Esophagus squamous epithelium (tissue), 5 donors: ENCODE measurements around the gene IGSF9B. TPM values are rescaled to one million over a fixed set of nuclear protein-coding genes. Genes with fewer than 3 reads are reported as not detected.

Source experiments
- DNase-seq: peaks from one replicate; lab custom pipeline; 2025; lab: John Stamatoyannopoulos, UW
- H3K27ac ChIP-seq, 4 donors: fragments of 200-600 bp; sonication (generic); one replicate each; pipeline ENCODE4 v1.5.1; 2016 to 2019; ENCODE audit warnings: mild to moderate bottlenecking in 1 of 4
- H3K27me3 ChIP-seq, 4 donors: fragments of 200-600 bp; sonication (generic); 1 replicate in 3 of 4; 2 replicates in 1 of 4; pipeline versions ENCODE4 v1.5.1 to v1.6.0; 2017 to 2021; ENCODE audit warnings: antibody characterized with exemption in 1 of 4
- H3K36me3 ChIP-seq, 3 donors: fragments of 200-600 bp; sonication (generic); one replicate each; pipeline ENCODE4 v1.5.1; 2016 to 2019
- H3K4me1 ChIP-seq, 3 donors: fragments of 200-600 bp; sonication (generic); one replicate each; pipeline ENCODE4 v1.5.1; 2017 to 2019
- H3K4me3 ChIP-seq, 4 donors: fragments of 200-600 bp; sonication (generic); 1 replicate in 3 of 4; 2 replicates in 1 of 4; pipeline ENCODE4 v1.5.1; 2016 to 2019; ENCODE audit warnings: mild to moderate bottlenecking in 2 of 4, moderate library complexity in 1 of 4
- H3K9me3 ChIP-seq, 3 donors: fragments of 200-600 bp; sonication (generic); one replicate each; pipeline ENCODE4 v1.5.1; 2016 to 2019
- POLR2A ChIP-seq, 4 donors: fragments of 450-650 bp; IDR thresholded peaks; one replicate each; pipeline ENCODE4 v1.6.1; 2017; ENCODE audit warnings: antibody characterized with exemption in 4 of 4, mild to moderate bottlenecking in 4 of 4, moderate library complexity in 3 of 4
- WGBS, 2 donors: methylation state at CpG; one replicate each; pipeline ENCODE4 v1.1.5; 2018; 5-methylcytosine and 5-hydroxymethylcytosine counted together
- intact Hi-C: fragments of 100-400 bp; cut with DNase I; formaldehyde crosslinking; loops from one replicate; pipeline ENCODE4 v1.15.0; 2022
- total RNA-seq, 4 donors: library from RNA; depleted of rRNA; stranded (reverse); fragments of >200 nt; gene quantifications; one replicate each; pipeline ENCODE4 v1.1.0, GENCODE V29; 2016
- TF ChIP-seq, protein P1 (sequence below), 6 experiments: fragments of 450-650 bp in 4 of 6; fragments of 200-600 bp in 2 of 6; sonication (generic) in 2 of 6; IDR thresholded peaks; one replicate each; pipeline ENCODE4 v1.5.1; 2016 to 2019; ENCODE audit warnings: antibody characterized with exemption in 6 of 6, mild to moderate bottlenecking in 4 of 6, moderate library complexity in 4 of 6
- donor health status: DM: yes; HTN: yes; CAD: no.

Gene IGSF9B
- total RNA-seq, 4 donors from 2014 or later, result 1.1 to 4.8 (median 1.8) TPM

GRCh38 chr11:133896642-133897330 is 60.0 kb downstream of the IGSF9B start:
- Histone ChIP-seq H3K4me1 (no peaks in the 10 kb centered on the region), H3K27ac (no peak overlapping the region), H3K9me3 (no peaks in the 10 kb centered on the region), H3K4me3 (no peak overlapping the region), H3K27me3 (no peaks in the 10 kb centered on the region), H3K36me3 (no peaks in the 10 kb centered on the region)
- DNase-seq, result no peak
- intact Hi-C loops, result no loop called here
- WGBS, 2 donors, result 82 to 85% methylated on average over 5 to 10 of the region's 10 CpGs
- TF ChIP-seq POLR2A (IDR thresholded peaks at IDR 0.05), result no peak
- TF ChIP-seq, protein P1, sequence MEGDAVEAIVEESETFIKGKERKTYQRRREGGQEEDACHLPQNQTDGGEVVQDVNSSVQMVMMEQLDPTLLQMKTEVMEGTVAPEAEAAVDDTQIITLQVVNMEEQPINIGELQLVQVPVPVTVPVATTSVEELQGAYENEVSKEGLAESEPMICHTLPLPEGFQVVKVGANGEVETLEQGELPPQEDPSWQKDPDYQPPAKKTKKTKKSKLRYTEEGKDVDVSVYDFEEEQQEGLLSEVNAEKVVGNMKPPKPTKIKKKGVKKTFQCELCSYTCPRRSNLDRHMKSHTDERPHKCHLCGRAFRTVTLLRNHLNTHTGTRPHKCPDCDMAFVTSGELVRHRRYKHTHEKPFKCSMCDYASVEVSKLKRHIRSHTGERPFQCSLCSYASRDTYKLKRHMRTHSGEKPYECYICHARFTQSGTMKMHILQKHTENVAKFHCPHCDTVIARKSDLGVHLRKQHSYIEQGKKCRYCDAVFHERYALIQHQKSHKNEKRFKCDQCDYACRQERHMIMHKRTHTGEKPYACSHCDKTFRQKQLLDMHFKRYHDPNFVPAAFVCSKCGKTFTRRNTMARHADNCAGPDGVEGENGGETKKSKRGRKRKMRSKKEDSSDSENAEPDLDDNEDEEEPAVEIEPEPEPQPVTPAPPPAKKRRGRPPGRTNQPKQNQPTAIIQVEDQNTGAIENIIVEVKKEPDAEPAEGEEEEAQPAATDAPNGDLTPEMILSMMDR (IDR thresholded peaks at IDR 0.05), result no peak

DNA sequence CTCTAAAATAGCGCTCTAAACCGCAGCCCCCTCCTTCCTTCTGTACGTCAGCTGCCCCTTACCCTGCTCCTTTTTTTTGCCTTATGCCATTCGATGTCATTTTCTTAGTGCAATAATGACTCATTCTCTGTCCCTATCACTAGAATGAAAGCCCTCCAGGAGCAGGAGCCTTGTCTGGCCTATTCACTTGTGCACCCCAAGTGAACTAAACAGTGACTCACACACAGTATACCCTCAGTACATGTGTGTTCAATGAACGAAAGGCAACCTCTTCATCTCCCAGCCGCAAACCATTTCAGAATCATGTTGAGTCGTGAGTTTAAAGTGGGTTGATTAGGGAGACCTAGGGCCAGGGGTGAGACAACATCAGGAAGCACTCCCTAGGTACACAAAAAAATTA is 60.7 kb downstream of the IGSF9B start:
- Histone ChIP-seq H3K36me3 (no peaks in the 10 kb centered on the region), H3K9me3 (no peaks in the 10 kb centered on the region), H3K4me3 (no peak overlapping the region), H3K27me3 (no peaks in the 10 kb centered on the region), H3K4me1 (no peaks in the 10 kb centered on the region), H3K27ac (no peak overlapping the region)
- WGBS, 2 donors, result 76 to 79% methylated on average over 7 of the region's 7 CpGs
- TF ChIP-seq POLR2A (IDR thresholded peaks at IDR 0.05), result no peak
- TF ChIP-seq, protein P1 (IDR thresholded peaks at IDR 0.05), result no peak
- DNase-seq, result no peak
- intact Hi-C loops, result no loop called here

DNA sequence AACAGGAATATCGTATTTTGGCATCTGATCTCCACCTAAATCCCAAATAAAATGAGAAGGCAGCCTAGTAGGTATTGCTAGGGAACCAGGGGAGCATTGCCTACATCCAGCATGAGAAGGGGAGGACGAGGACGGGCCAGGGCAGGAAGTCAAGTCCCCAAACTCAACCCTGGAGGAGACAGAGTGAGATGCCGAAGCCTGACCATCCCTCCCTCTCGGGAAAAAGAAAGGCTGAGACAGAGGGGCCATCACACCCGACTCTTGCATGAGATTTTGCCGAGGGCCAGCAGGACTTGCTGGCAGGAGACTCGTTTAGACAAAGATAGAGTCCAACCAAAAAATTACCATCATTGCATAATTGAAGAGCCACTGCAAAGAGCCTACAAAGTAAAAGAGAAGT is 61.2 kb downstream of the IGSF9B start:
- Histone ChIP-seq H3K27me3 (no peaks in the 10 kb centered on the region), H3K9me3 (no peaks in the 10 kb centered on the region), H3K4me1 (no peaks in the 10 kb centered on the region), H3K27ac (no peak overlapping the region), H3K36me3 (no peaks in the 10 kb centered on the region), H3K4me3 (no peak overlapping the region)
- no peak for TF ChIP-seq POLR2A (IDR thresholded peaks at IDR 0.05)
- TF ChIP-seq, protein P1 (IDR thresholded peaks at IDR 0.05), result no peak
- WGBS, 2 donors, result 51 to 57% methylated on average over 6 to 7 of the region's 8 CpGs
- intact Hi-C loops, result no loop called here
- DNase-seq, result no peak

GRCh38 chr11:133895061-133895479 is 61.7 kb downstream of the IGSF9B start:
- no peak for TF ChIP-seq POLR2A (IDR thresholded peaks at IDR 0.05)
- TF ChIP-seq, protein P1 (IDR thresholded peaks at IDR 0.05), result no peak
- Histone ChIP-seq H3K27me3 (no peaks in the 10 kb centered on the region), H3K4me1 (no peaks in the 10 kb centered on the region), H3K4me3 (no peak overlapping the region), H3K9me3 (no peaks in the 10 kb centered on the region), H3K27ac (no peak overlapping the region), H3K36me3 (no peaks in the 10 kb centered on the region)
- intact Hi-C loops, result no loop called here
- WGBS, 2 donors, result 56 to 66% methylated on average over 8 to 10 of the region's 10 CpGs
- DNase-seq, result no peak

DNA sequence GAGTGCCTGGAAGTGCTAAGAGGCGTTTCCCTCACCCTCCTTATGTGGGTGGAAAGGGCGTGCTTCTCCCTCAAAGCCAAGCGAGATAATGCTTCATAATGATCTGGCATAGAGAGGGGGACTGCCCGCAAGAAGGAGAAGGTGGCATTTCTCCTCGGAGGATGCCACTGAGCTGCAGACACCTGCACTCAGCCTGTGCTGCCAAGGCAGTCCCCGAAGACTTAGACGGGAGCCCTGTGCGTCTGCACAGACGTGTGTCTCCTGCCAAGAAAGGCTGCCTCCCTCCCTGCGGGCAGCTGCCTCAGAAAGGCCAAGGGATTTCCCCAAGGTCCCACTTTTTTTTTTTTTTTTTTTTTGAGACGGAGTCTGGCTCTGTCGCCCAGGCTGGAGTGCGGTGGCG is 63.4 kb downstream of the IGSF9B start:
- intact Hi-C loops, result no loop called here
- H3K4me1 ChIP-seq, result no peaks in the 10 kb centered on the region
- 55 to 66% methylated on average over 9 to 12 of the region's 14 CpGs for WGBS, 2 donors
- H3K4me3 ChIP-seq, result no peak overlapping the region
- H3K36me3 ChIP-seq, result no peaks in the 10 kb centered on the region
- no peak overlapping the region for H3K27ac ChIP-seq
- DNase-seq, result no peak
- TF ChIP-seq, protein P1 (IDR thresholded peaks at IDR 0.05), result no peak
- no peak for TF ChIP-seq POLR2A (IDR thresholded peaks at IDR 0.05)
- H3K9me3 ChIP-seq, result no peaks in the 10 kb centered on the region
- H3K27me3 ChIP-seq, result peaks cover 0 to 4% (median 0%) of the 10 kb centered on the region in 4 donors
